HEK293 (cell line): Measurements from ENCODE around the gene ATXN10.

ENCODE experiments used
- CTCF ChIA-PET: fragments of 350-600 bp; formaldehyde crosslinking; extraction: SDS; loops from one replicate; lab custom pipeline; 2021; ENCODE audit warnings: antibody characterized with exemption; lab: Yijun Ruan, JAX
- POLR2A ChIA-PET: fragments of 300-600 bp; formaldehyde crosslinking; extraction: SDS; loops from one replicate; lab custom pipeline; 2020; ENCODE audit warnings: antibody characterized with exemption, inconsistent platforms; lab: Yijun Ruan, JAX
- H3K27ac ChIP-seq: fragments of 200-500 bp; sonication (Bioruptor generic); 2 replicates; pipeline ENCODE4 v1.5.1; 2014; ENCODE audit warnings: low read depth, low read length, control low read depth, inconsistent platforms; ENCODE audit errors: extremely low read depth
- H3K36me3 ChIP-seq, 2 experiments: fragments of 200-500 bp in 1 of 2; sonication (Bioruptor generic) in 1 of 2; 1 replicate in 1 of 2; 2 replicates in 1 of 2; pipeline ENCODE4 v1.5.1; 2014 to 2017; ENCODE audit warnings: inconsistent platforms in 2 of 2, low read length in 2 of 2; ENCODE audit not compliant: control insufficient read depth in 2 of 2, insufficient read depth in 1 of 2
- H3K4me1 ChIP-seq: fragments of 200-500 bp; sonication (Bioruptor generic); 2 replicates; pipeline ENCODE4 v1.5.1; 2014; ENCODE audit warnings: mild to moderate bottlenecking, low read length, inconsistent platforms; ENCODE audit not compliant: control insufficient read depth, insufficient read depth
- H3K4me3 ChIP-seq: 2 replicates; pipeline ENCODE4 v1.5.1; 2011; ENCODE audit warnings: low read depth, mild to moderate bottlenecking, control low read depth, low read length, moderate library complexity
- H3K9me3 ChIP-seq: fragments of 200-500 bp; sonication (Bioruptor generic); 2 replicates; pipeline ENCODE4 v1.5.1; 2014; ENCODE audit warnings: low read depth, low read length, inconsistent platforms; ENCODE audit not compliant: control insufficient read depth, insufficient read depth
- BCL11A ChIP-seq: fragments of 450-650 bp; formaldehyde crosslinking; IDR thresholded peaks from 2 replicates; pipeline ENCODE4 v1.5.1; 2016; ENCODE audit warnings: low read depth, missing biosample characterization, missing genetic modification characterization
- BCL11B ChIP-seq: fragments of 450-650 bp; formaldehyde crosslinking; IDR thresholded peaks from 2 replicates; pipeline ENCODE4 v1.5.1; 2016; ENCODE audit warnings: low read depth, missing biosample characterization, missing genetic modification characterization
- HIC1 ChIP-seq: fragments of 450-650 bp; formaldehyde crosslinking; IDR thresholded peaks from 2 replicates; pipeline ENCODE4 v1.5.1; 2016; ENCODE audit warnings: missing biosample characterization, missing genetic modification characterization
- KLF9 ChIP-seq: fragments of 450-650 bp; formaldehyde crosslinking; IDR thresholded peaks from 2 replicates; pipeline ENCODE4 v1.5.1; 2016; ENCODE audit warnings: missing biosample characterization, missing genetic modification characterization, low read depth
- MEIS1 ChIP-seq: sonication (generic); formaldehyde crosslinking; IDR thresholded peaks from 2 replicates; pipeline ENCODE4 v1.8.1; 2022; ENCODE audit warnings: missing genetic modification reagents, mild to moderate bottlenecking, borderline replicate concordance
- PBX3 ChIP-seq: sonication (generic); formaldehyde crosslinking; IDR thresholded peaks from 2 replicates; pipeline ENCODE4 v1.8.1; 2022; ENCODE audit warnings: mild to moderate bottlenecking, moderate library complexity, missing genetic modification reagents
- PRDM1 ChIP-seq: fragments of 450-650 bp; formaldehyde crosslinking; IDR thresholded peaks from 2 replicates; pipeline ENCODE4; 2016; ENCODE audit warnings: missing biosample characterization, missing genetic modification characterization
- SP7 ChIP-seq: fragments of 450-650 bp; formaldehyde crosslinking; IDR thresholded peaks from 2 replicates; pipeline ENCODE4 v1.5.1; 2016; ENCODE audit warnings: missing biosample characterization, missing genetic modification characterization
- TRIM28 ChIP-seq: IDR thresholded peaks from 2 replicates; pipeline ENCODE4 v1.6.1; 2011; ENCODE audit warnings: low read length, control low read depth, borderline replicate concordance
- ZBTB10 ChIP-seq: fragments of 450-650 bp; formaldehyde crosslinking; IDR thresholded peaks from 2 replicates; pipeline ENCODE4 v1.5.1; 2016; ENCODE audit warnings: missing biosample characterization, missing genetic modification characterization
- ZBTB17 ChIP-seq: fragments of 450-650 bp; formaldehyde crosslinking; IDR thresholded peaks from 2 replicates; pipeline ENCODE4 v1.5.1; 2016; ENCODE audit warnings: missing biosample characterization, missing genetic modification characterization
- ZBTB48 ChIP-seq: fragments of 450-650 bp; formaldehyde crosslinking; IDR thresholded peaks from 2 replicates; pipeline ENCODE4 v1.5.1; 2016; ENCODE audit warnings: missing biosample characterization, missing genetic modification characterization
- ZIC2 ChIP-seq: fragments of 450-650 bp; formaldehyde crosslinking; IDR thresholded peaks from 2 replicates; pipeline ENCODE4 v1.5.1; 2016; ENCODE audit warnings: missing biosample characterization, missing genetic modification characterization
- ZNF157 ChIP-seq: fragments of 450-650 bp; formaldehyde crosslinking; IDR thresholded peaks from 2 replicates; pipeline ENCODE4 v1.5.1; 2016; ENCODE audit warnings: missing biosample characterization, missing genetic modification characterization
- ZNF175 ChIP-seq: fragments of 450-650 bp; formaldehyde crosslinking; IDR thresholded peaks from 2 replicates; pipeline ENCODE4 v1.5.1; 2016; ENCODE audit warnings: missing biosample characterization, missing genetic modification characterization
- ZNF184 ChIP-seq: fragments of 450-650 bp; IDR thresholded peaks from 2 replicates; pipeline ENCODE4 v1.5.1; 2018; ENCODE audit warnings: missing biosample characterization, mild to moderate bottlenecking, missing genetic modification characterization
- ZNF2 ChIP-seq: fragments of 450-650 bp; formaldehyde crosslinking; IDR thresholded peaks from 2 replicates; pipeline ENCODE4 v1.5.1; 2016; ENCODE audit warnings: missing biosample characterization, missing genetic modification characterization
- ZNF324 ChIP-seq: fragments of 450-650 bp; formaldehyde crosslinking; IDR thresholded peaks from 2 replicates; pipeline ENCODE4 v1.5.1; 2016; ENCODE audit warnings: missing biosample characterization, missing genetic modification characterization
- ZNF335 ChIP-seq: fragments of 450-650 bp; formaldehyde crosslinking; conservative IDR thresholded peaks from 2 replicates; pipeline ENCODE4 v1.5.1; 2016; ENCODE audit warnings: missing biosample characterization, missing genetic modification characterization
- ZNF501 ChIP-seq: fragments of 450-650 bp; formaldehyde crosslinking; IDR thresholded peaks from 2 replicates; pipeline ENCODE4 v1.5.1; 2016; ENCODE audit warnings: missing biosample characterization, missing genetic modification characterization
- ZNF560 ChIP-seq: fragments of 450-650 bp; formaldehyde crosslinking; IDR thresholded peaks from 2 replicates; pipeline ENCODE4 v1.5.1; 2017; ENCODE audit warnings: missing biosample characterization, missing genetic modification characterization, borderline replicate concordance
- ZNF600 ChIP-seq: fragments of 450-650 bp; formaldehyde crosslinking; IDR thresholded peaks from 2 replicates; pipeline ENCODE4 v1.5.1; 2016; ENCODE audit warnings: missing biosample characterization, missing genetic modification characterization
- ZNF629 ChIP-seq: fragments of 450-650 bp; formaldehyde crosslinking; IDR thresholded peaks from 2 replicates; pipeline ENCODE4 v1.5.1; 2017; ENCODE audit warnings: missing biosample characterization, missing genetic modification characterization
- ZNF658 ChIP-seq: fragments of 450-650 bp; formaldehyde crosslinking; IDR thresholded peaks from 2 replicates; pipeline ENCODE4; 2016; ENCODE audit warnings: missing biosample characterization, missing genetic modification characterization
- ZNF692 ChIP-seq: fragments of 450-650 bp; formaldehyde crosslinking; IDR thresholded peaks from 2 replicates; pipeline ENCODE4 v1.5.1; 2016; ENCODE audit warnings: missing biosample characterization, missing genetic modification characterization
- ZNF785 ChIP-seq: fragments of 450-650 bp; formaldehyde crosslinking; IDR thresholded peaks from 2 replicates; pipeline ENCODE4 v1.5.1; 2016; ENCODE audit warnings: missing biosample characterization, missing genetic modification characterization

ATXN10 gene

GRCh38 chr22:45707605-45708004, 36.0 kb downstream of the ATXN10 start (continued):
- TF ChIP-seq ZNF560 (tag by site-specific recombination) (no peak), BCL11B (tag by site-specific recombination) (no peak), ZNF658 (no peak), ZNF2 (no peak), ZIC2 (tag by site-specific recombination) (no peak), SP7 (no peak)
- TF ChIP-seq, all 188 proteins: peak for 0

- Histone ChIP-seq H3K36me3 (peaks cover 36 to 41% of the 10 kb centered on the region in 2 experiments), H3K9me3 (no peaks in the 10 kb centered on the region), H3K4me3 (no peak overlapping the region), H3K27ac (no peak overlapping the region), H3K4me1 (peaks cover 10% of the 10 kb centered on the region; the same call in 1 of the 2 replicates)
- ChIA-PET POLR2A (no interaction called here), CTCF (no interaction called here)
- TF ChIP-seq ZNF629 (tag by site-specific recombination) = no peak
- TF ChIP-seq ZNF175 (tag by site-specific recombination) = no peak
- TF ChIP-seq ZNF184 (tag by site-specific recombination) = no peak
- no peak for TF ChIP-seq ZBTB10
- TF ChIP-seq ZNF785 (tag by site-specific recombination) = no peak
- TF ChIP-seq TRIM28 = no peak
- TF ChIP-seq PRDM1 = no peak
- no peak for TF ChIP-seq ZNF157
- TF ChIP-seq PBX3 = no peak
These were observed 36.5 kb downstream of the ATXN10 start for GRCh38 chr22:45708145-45708544.

- Histone ChIP-seq H3K4me3 (no peak overlapping the region), H3K36me3 (peaks cover 31 to 37% of the 10 kb centered on the region in 2 experiments; a peak in 2 of 3 replicates), H3K9me3 (no peaks in the 10 kb centered on the region), H3K4me1 (peaks cover 10% of the 10 kb centered on the region; the same call in 1 of the 2 replicates), H3K27ac (no peak overlapping the region; the same call in 1 of the 2 replicates)
- POLR2A ChIA-PET = no interaction called here
- CTCF ChIA-PET = no interaction called here
- TF ChIP-seq KLF9 (tag by site-specific recombination) (no peak), HIC1 (tag by site-specific recombination) (peak; percentile 78), ZBTB48 (tag by site-specific recombination) (no peak), ZNF600 (tag by site-specific recombination) (peak; percentile 86), ZNF658 (no peak), ZNF629 (tag by site-specific recombination) (peak; percentile 48; the same call in 1 of the 2 replicates), ZNF157 (no peak), ZBTB17 (tag by site-specific recombination) (peak; percentile 57; the same call in 1 of the 2 replicates), BCL11A (tag by site-specific recombination) (peak; percentile 50; the same call in 1 of the 2 replicates), ZNF335 (tag by site-specific recombination) (peak; percentile 57), ZNF692 (tag by site-specific recombination) (0 out of 2 replicates have a peak, but pooled peaks have one; percentile 19), MEIS1 (no peak), ZNF501 (tag by site-specific recombination) (no peak), ZNF324 (tag by site-specific recombination) (no peak)
These were observed 37.6 kb downstream of the ATXN10 start for GRCh38 chr22:45709060-45709739.
